Right atrium auricular region (tissue), 2 donors: ENCODE measurements around the gene ARVCF. TPM values are rescaled to one million over a fixed set of nuclear protein-coding genes. Genes with fewer than 3 reads are reported as not detected.

Experiments used
- DNase-seq: peaks from one replicate; pipeline ENCODE4 v3.0.0-alpha.2; 2019; ENCODE audit warnings: low spot score
- H3K27ac ChIP-seq, 2 donors: fragments of 200-600 bp; sonication (generic); 1 replicate in 1 of 2; 2 replicates in 1 of 2; pipeline ENCODE4 v1.5.1; 2016 to 2019
- H3K27me3 ChIP-seq, 2 donors: fragments of 200-600 bp; sonication (generic); one replicate each; pipeline versions ENCODE4 v1.5.1 to v1.6.0; 2017 to 2019
- H3K36me3 ChIP-seq: fragments of 200-600 bp; sonication (generic); one replicate; pipeline ENCODE4 v1.5.1; 2016
- H3K4me1 ChIP-seq, 2 donors: fragments of 200-600 bp; sonication (generic); one replicate each; pipeline versions ENCODE4 v1.5.1 to v1.6.0; 2017 to 2019
- H3K4me3 ChIP-seq, 2 donors: fragments of 200-600 bp; sonication (generic); 1 replicate in 1 of 2; 2 replicates in 1 of 2; pipeline ENCODE4 v1.5.1; 2017 to 2019; ENCODE audit warnings: mild to moderate bottlenecking in 1 of 2, moderate library complexity in 1 of 2
- H3K9me3 ChIP-seq, 2 donors: fragments of 200-600 bp; sonication (generic); one replicate each; pipeline ENCODE4 v1.5.1; 2019
- CTCF ChIP-seq, 2 donors: fragments of 200-600 bp; sonication (generic); IDR thresholded peaks; one replicate each; pipeline ENCODE4 v1.5.1; 2019; ENCODE audit warnings: antibody characterized with exemption in 2 of 2
- total RNA-seq, 2 donors: library from RNA; depleted of rRNA; stranded (reverse); fragments of >200 nt; gene quantifications; one replicate each; pipeline ENCODE4 v1.1.0, GENCODE V29; 2016

ARVCF gene
- total RNA-seq, 2 donors from 2014 or later, result 16.7 to 35.8 TPM

GRCh38 chr22:19994851-19995610 is 21.6 kb downstream of the ARVCF start:
- no peak for TF ChIP-seq CTCF (IDR thresholded peaks at IDR 0.05)
- no peaks in the 10 kb centered on the region for H3K36me3 ChIP-seq
- peak overlapping the region in 1 of 2 donors; percentile 7 for H3K27ac ChIP-seq
- H3K9me3 ChIP-seq, result no peaks in the 10 kb centered on the region
- no peak overlapping the region for H3K4me3 ChIP-seq
- H3K27me3 ChIP-seq, result no peaks in the 10 kb centered on the region
- DNase-seq, result no peak
- H3K4me1 ChIP-seq, result peaks cover 0 to 70% of the 10 kb centered on the region in 2 donors

GRCh38 chr22:19993926-19994325 is 22.7 kb downstream of the ARVCF start:
- no peaks in the 10 kb centered on the region for H3K9me3 ChIP-seq
- no peak for DNase-seq
- H3K4me1 ChIP-seq, result peaks cover 0 to 59% of the 10 kb centered on the region in 2 donors
- H3K36me3 ChIP-seq, result no peaks in the 10 kb centered on the region
- no peak overlapping the region for H3K27ac ChIP-seq
- no peak for TF ChIP-seq CTCF (IDR thresholded peaks at IDR 0.05)
- H3K27me3 ChIP-seq, result no peaks in the 10 kb centered on the region
- H3K4me3 ChIP-seq, result no peak overlapping the region

- no peaks in the 10 kb centered on the region for H3K9me3 ChIP-seq
- no peak overlapping the region for H3K27ac ChIP-seq
- H3K4me3 ChIP-seq, result no peak overlapping the region
- no peak for DNase-seq
- H3K4me1 ChIP-seq, result peaks cover 0 to 49% of the 10 kb centered on the region in 2 donors
- TF ChIP-seq CTCF (IDR thresholded peaks at IDR 0.05), result no peak
- H3K27me3 ChIP-seq, result no peaks in the 10 kb centered on the region
- H3K36me3 ChIP-seq, result no peaks in the 10 kb centered on the region
Observed at GRCh38 chr22:19992921-19993355, 23.7 kb downstream of the ARVCF start.

GRCh38 chr22:19992481-19992911 is 24.1 kb downstream of the ARVCF start:
- Histone ChIP-seq H3K4me1 (peaks cover 0 to 51% of the 10 kb centered on the region in 2 donors), H3K4me3 (no peak overlapping the region), H3K27me3 (no peaks in the 10 kb centered on the region), H3K36me3 (no peaks in the 10 kb centered on the region), H3K27ac (no peak overlapping the region), H3K9me3 (no peaks in the 10 kb centered on the region)
- DNase-seq, result no peak
- no peak for TF ChIP-seq CTCF (IDR thresholded peaks at IDR 0.05)

GRCh38 chr22:19991645-19992451 is 24.8 kb downstream of the ARVCF start:
- Histone ChIP-seq H3K9me3 (no peaks in the 10 kb centered on the region), H3K27me3 (no peaks in the 10 kb centered on the region), H3K4me1 (peaks cover 0 to 53% of the 10 kb centered on the region in 2 donors), H3K27ac (peak overlapping the region in 1 of 2 donors; percentile 24), H3K4me3 (no peak overlapping the region), H3K36me3 (no peaks in the 10 kb centered on the region)
- DNase-seq, result no peak
- TF ChIP-seq CTCF (IDR thresholded peaks at IDR 0.05), result no peak
